Hepatocyte (in vitro differentiated cells): ENCODE results near the gene ADIG.

Source experiments
- CTCF ChIP-seq: fragments of 200-600 bp; sonication (generic); IDR thresholded peaks from 2 replicates; pipeline ENCODE4 v1.5.1; 2016; ENCODE audit warnings: antibody characterized with exemption, mild to moderate bottlenecking; ENCODE audit not compliant: poor library complexity
- EZH2phosphoT487 ChIP-seq: fragments of 200-600 bp; sonication (generic); IDR thresholded peaks from one replicate; pipeline ENCODE4 v1.6.1; 2018; ENCODE audit warnings: antibody characterized with exemption, mild to moderate bottlenecking, low read depth, moderate library complexity; ENCODE audit not compliant: unreplicated experiment, severe bottlenecking

- TF ChIP-seq EZH2phosphoT487: no peak
- TF ChIP-seq CTCF: no peak
Measured at GRCh38 chr20:38630727-38631126, 49.7 kb downstream of the ADIG start.
